Stimulated activated naive B cell treated with anti-CD40 and anti-IgM and Interleukin-4, amounts not matched to agents 10 μg/mL and 1 μg/mL and 100 μg/mL, for 72 hours (primary cell): ENCODE data around the gene GLRB.
"Not testable (repeated sequence)": the region's sequence is repeated elsewhere in the genome, so short reads cannot be mapped to it uniquely, and the experiment has no call there.

ENCODE experiments used
- ATAC-seq, 2 donors: fragments of 150-1000 bp; cut with Tn5 transposase; replicated peaks; 2 replicates each; pipeline ENCODE4 v1.10.0; 2021; ENCODE audit warnings: moderate library complexity in 1 of 2
- DNase-seq: peaks from one replicate; pipeline ENCODE4 v3.0.0; 2021
- H3K27ac Mint-ChIP-seq: one replicate; pipeline ENCODE4 v1.8.0; 2022; ENCODE audit warnings: mild to moderate bottlenecking, mixed read lengths
- H3K27me3 Mint-ChIP-seq, 2 donors: one replicate each; pipeline ENCODE4 v1.8.0; 2022; ENCODE audit warnings: mixed read lengths in 2 of 2
- H3K36me3 Mint-ChIP-seq, 2 donors: one replicate each; pipeline ENCODE4 v1.8.0; 2022; ENCODE audit warnings: mixed read lengths in 2 of 2, mild to moderate bottlenecking in 1 of 2
- H3K4me1 Mint-ChIP-seq, 2 donors: one replicate each; pipeline ENCODE4 v1.8.0; 2022; ENCODE audit warnings: mixed read lengths in 2 of 2, mild to moderate bottlenecking in 1 of 2
- H3K4me3 Mint-ChIP-seq, 2 donors: one replicate each; pipeline ENCODE4 v1.8.0; 2022; ENCODE audit warnings: mild to moderate bottlenecking in 2 of 2, mixed read lengths in 2 of 2, moderate library complexity in 1 of 2
- H3K9me3 Mint-ChIP-seq, 2 donors: one replicate each; pipeline ENCODE4 v1.8.0; 2022; ENCODE audit warnings: mixed read lengths in 2 of 2, mild to moderate bottlenecking in 1 of 2

The GLRB gene

GRCh38 chr4:157075811-157076577, at the start of gene GLRB:
TSS of gene GLRB (plus strand) at chr4:157076150. CDS start at chr4:157078025, 1,875 bp downstream.
- H3K36me3 Mint-ChIP-seq: no peaks in the 10 kb centered on the region
- H3K27ac Mint-ChIP-seq: no peak within 1 kb of the TSS
- peaks cover 2 to 5% of the 10 kb centered on the region in 2 donors for H3K4me1 Mint-ChIP-seq
- H3K9me3 Mint-ChIP-seq: no peaks in the 10 kb centered on the region
- peak; percentile 23 to 29 for ATAC-seq
- peak within 1 kb of the TSS in 1 of 2 donors; percentile 38 for H3K4me3 Mint-ChIP-seq
- DNase-seq: no peak
- H3K27me3 Mint-ChIP-seq: peaks cover 26 to 27% of the 10 kb centered on the region in 2 donors

- Mint-ChIP-seq H3K9me3 (no peaks in the 10 kb centered on the region), H3K4me3 (no peak overlapping the region)
Observed at GRCh38 chr4:157035471-157035870, 40.5 kb upstream of the GLRB start.

GRCh38 chr4:157040405-157040804, 35.5 kb upstream of the GLRB start:
- no peaks in the 10 kb centered on the region for H3K36me3 Mint-ChIP-seq
- DNase-seq: no peak
- H3K4me3 Mint-ChIP-seq: no peak overlapping the region
- no peaks in the 10 kb centered on the region for H3K4me1 Mint-ChIP-seq
- ATAC-seq: no peak
- H3K27ac Mint-ChIP-seq: no peak overlapping the region
- no peaks in the 10 kb centered on the region for H3K27me3 Mint-ChIP-seq
- H3K9me3 Mint-ChIP-seq: no peaks in the 10 kb centered on the region

More at GRCh38 chr4:157035471-157035870, 40.5 kb upstream of the GLRB start:
- no peaks in the 10 kb centered on the region for H3K27me3 Mint-ChIP-seq
- ATAC-seq (no peak), DNase-seq (no peak)
- no peaks in the 10 kb centered on the region for H3K36me3 Mint-ChIP-seq
- no peaks in the 10 kb centered on the region for H3K4me1 Mint-ChIP-seq
- no peak overlapping the region for H3K27ac Mint-ChIP-seq

- no peaks in the 10 kb centered on the region for H3K36me3 Mint-ChIP-seq
- ATAC-seq (no peak), DNase-seq (no peak)
- H3K4me1 Mint-ChIP-seq: no peaks in the 10 kb centered on the region
- H3K4me3 Mint-ChIP-seq: no peak overlapping the region
- no peaks in the 10 kb centered on the region for H3K9me3 Mint-ChIP-seq
- H3K27ac Mint-ChIP-seq: no peak overlapping the region
- H3K27me3 Mint-ChIP-seq: peaks cover 0 to 5% of the 10 kb centered on the region in 2 donors
Observed at GRCh38 chr4:157043131-157043530, 32.8 kb upstream of the GLRB start.

- DNase-seq (no peak), ATAC-seq (peak; percentile 63 to 71)
- Mint-ChIP-seq H3K4me1 (no peaks in the 10 kb centered on the region), H3K9me3 (no peaks in the 10 kb centered on the region), H3K27ac (no peak overlapping the region), H3K4me3 (no peak overlapping the region), H3K36me3 (no peaks in the 10 kb centered on the region), H3K27me3 (peaks cover 0 to 5% of the 10 kb centered on the region in 2 donors)
Observed at GRCh38 chr4:157045507-157046127, 30.3 kb upstream of the GLRB start.

- Mint-ChIP-seq H3K9me3 (no peaks in the 10 kb centered on the region), H3K27ac (no peak overlapping the region), H3K4me3 (no peak overlapping the region), H3K36me3 (no peaks in the 10 kb centered on the region), H3K27me3 (peaks cover 0 to 5% of the 10 kb centered on the region in 2 donors), H3K4me1 (no peaks in the 10 kb centered on the region)
- DNase-seq: no peak
- ATAC-seq: no peak
Observed at GRCh38 chr4:157048248-157048647, 27.7 kb upstream of the GLRB start.

- H3K27me3 Mint-ChIP-seq: peaks cover 0 to 5% of the 10 kb centered on the region in 2 donors
- ATAC-seq: no peak
- H3K27ac Mint-ChIP-seq: no peak overlapping the region
- no peaks in the 10 kb centered on the region for H3K36me3 Mint-ChIP-seq
- no peak overlapping the region for H3K4me3 Mint-ChIP-seq
- H3K9me3 Mint-ChIP-seq: no peaks in the 10 kb centered on the region
- no peaks in the 10 kb centered on the region for H3K4me1 Mint-ChIP-seq
- no peak for DNase-seq
Observed at GRCh38 chr4:157050561-157050960, 25.4 kb upstream of the GLRB start.

GRCh38 chr4:157052429-157053040, 23.4 kb upstream of the GLRB start:
- ATAC-seq: no peak
- H3K4me1 Mint-ChIP-seq: no peaks in the 10 kb centered on the region

GRCh38 chr4:157057218-157057617, 18.7 kb upstream of the GLRB start:
- no peaks in the 10 kb centered on the region for H3K36me3 Mint-ChIP-seq

More at GRCh38 chr4:157052429-157053040, 23.4 kb upstream of the GLRB start:
- no peaks in the 10 kb centered on the region for H3K36me3 Mint-ChIP-seq
- H3K27ac Mint-ChIP-seq: no peak overlapping the region
- no peaks in the 10 kb centered on the region for H3K9me3 Mint-ChIP-seq
- H3K4me3 Mint-ChIP-seq: no peak overlapping the region
- DNase-seq: no peak
- H3K27me3 Mint-ChIP-seq: no peaks in the 10 kb centered on the region

GRCh38 chr4:157058899-157059298, 17.1 kb upstream of the GLRB start:
- not testable (repeated sequence) for H3K36me3 Mint-ChIP-seq, DNase-seq, H3K27me3 Mint-ChIP-seq, H3K27ac Mint-ChIP-seq, ATAC-seq, H3K4me3 Mint-ChIP-seq, H3K9me3 Mint-ChIP-seq, H3K4me1 Mint-ChIP-seq

More at GRCh38 chr4:157057218-157057617, 18.7 kb upstream of the GLRB start:
- no peaks in the 10 kb centered on the region for H3K9me3 Mint-ChIP-seq
- no peak for DNase-seq
- no peaks in the 10 kb centered on the region for H3K4me1 Mint-ChIP-seq
- H3K27me3 Mint-ChIP-seq: no peaks in the 10 kb centered on the region
- ATAC-seq: no peak
- H3K4me3 Mint-ChIP-seq: no peak overlapping the region
- no peak overlapping the region for H3K27ac Mint-ChIP-seq

GRCh38 chr4:157072002-157072401, 3.9 kb upstream of the GLRB start:
- ATAC-seq: peak; percentile 60 to 68

GRCh38 chr4:157075401-157075800, 549 bp upstream of the GLRB start:
- ATAC-seq: no peak
- peaks cover 26 to 27% of the 10 kb centered on the region in 2 donors for H3K27me3 Mint-ChIP-seq
- peaks cover 2 to 5% of the 10 kb centered on the region in 2 donors for H3K4me1 Mint-ChIP-seq
- no peak for DNase-seq
- H3K4me3 Mint-ChIP-seq: no peak overlapping the region
- H3K9me3 Mint-ChIP-seq: no peaks in the 10 kb centered on the region
- H3K36me3 Mint-ChIP-seq: no peaks in the 10 kb centered on the region
- no peak overlapping the region for H3K27ac Mint-ChIP-seq

More at GRCh38 chr4:157072002-157072401, 3.9 kb upstream of the GLRB start:
- no peak overlapping the region for H3K4me3 Mint-ChIP-seq
- no peak overlapping the region for H3K27ac Mint-ChIP-seq
- no peak for DNase-seq
- peaks cover 16 to 21% of the 10 kb centered on the region in 2 donors for H3K27me3 Mint-ChIP-seq
- peaks cover 2 to 5% of the 10 kb centered on the region in 2 donors for H3K4me1 Mint-ChIP-seq
- no peaks in the 10 kb centered on the region for H3K9me3 Mint-ChIP-seq
- H3K36me3 Mint-ChIP-seq: no peaks in the 10 kb centered on the region

- H3K4me1 Mint-ChIP-seq: peaks cover 2 to 5% of the 10 kb centered on the region in 2 donors
- H3K27me3 Mint-ChIP-seq: peaks cover 26 to 27% of the 10 kb centered on the region in 2 donors
- ATAC-seq (no peak), DNase-seq (no peak)
- no peaks in the 10 kb centered on the region for H3K36me3 Mint-ChIP-seq
- no peak overlapping the region for H3K4me3 Mint-ChIP-seq
- H3K27ac Mint-ChIP-seq: no peak overlapping the region
- H3K9me3 Mint-ChIP-seq: no peaks in the 10 kb centered on the region
Observed at GRCh38 chr4:157076578-157076947, 613 bp downstream of the GLRB start.

GRCh38 chr4:157079441-157079840, 3.5 kb downstream of the GLRB start:
- peaks cover 2 to 5% of the 10 kb centered on the region in 2 donors for H3K4me1 Mint-ChIP-seq
- no peak overlapping the region for H3K27ac Mint-ChIP-seq
- no peaks in the 10 kb centered on the region for H3K9me3 Mint-ChIP-seq
- DNase-seq: no peak
- no peak overlapping the region for H3K4me3 Mint-ChIP-seq
- peaks cover 16 to 17% of the 10 kb centered on the region in 2 donors for H3K27me3 Mint-ChIP-seq
- H3K36me3 Mint-ChIP-seq: no peaks in the 10 kb centered on the region
- ATAC-seq: no peak
